Stimulated activated CD4-positive, alpha-beta T cell treated with anti-CD3 and anti-CD28 coated beads, Interleukin-12 subunit alpha, Interleukin-12 subunit beta, amount 100 ng/mL, for 48 hours (primary cell): ENCODE results near the gene NUDT2.
"Not testable (repeated sequence)": the region's sequence is repeated elsewhere in the genome, so short reads cannot be mapped to it uniquely, and the experiment has no call there.

Experiments used
- DNase-seq, 3 donors: peaks; one replicate each; pipeline ENCODE4 v3.0.0-alpha.2; 2020; ENCODE audit warnings: low read depth in 2 of 3, low spot score in 1 of 3

NUDT2 gene

GRCh38 chr9:34328987-34329832 is at the start of gene NUDT2, which contains the start of gene KIF24:
Gene NUDT2 (plus strand): TSS chr9:34329569. CDS start chr9:34339040, 9,471 bp downstream.
Gene KIF24 (minus strand): TSS chr9:34329268. CDS start chr9:34311346, 17,922 bp downstream.
- peak; percentile 91 to 95 (median 91) for DNase-seq

GRCh38 chr9:34282096-34282495 is 47.3 kb upstream of the NUDT2 start:
- no peak for DNase-seq

- DNase-seq, result no peak
These were observed 40.2 kb upstream of the NUDT2 start for GRCh38 chr9:34289159-34289558.

- DNase-seq, result no peak
These were observed 38.3 kb upstream of the NUDT2 start for GRCh38 chr9:34291023-34291422.

- no peak for DNase-seq
These were observed 37.9 kb upstream of the NUDT2 start for GRCh38 chr9:34291423-34291822.

GRCh38 chr9:34292552-34292951 is 36.8 kb upstream of the NUDT2 start:
- no peak for DNase-seq

GRCh38 chr9:34301064-34301463 is 28.3 kb upstream of the NUDT2 start:
- not testable (repeated sequence) for DNase-seq

GRCh38 chr9:34308316-34308715 is 21.1 kb upstream of the NUDT2 start:
- not testable (repeated sequence) for DNase-seq

- DNase-seq, result no peak
These were observed 19.2 kb upstream of the NUDT2 start for GRCh38 chr9:34310215-34310614.

- DNase-seq, result no peak
These were observed 17.7 kb upstream of the NUDT2 start for GRCh38 chr9:34311499-34312185.

- no peak for DNase-seq
These were observed 11.9 kb upstream of the NUDT2 start for GRCh38 chr9:34317436-34317835.

GRCh38 chr9:34318163-34318790 is 11.1 kb upstream of the NUDT2 start:
- no peak for DNase-seq

GRCh38 chr9:34321451-34321850 is 7.9 kb upstream of the NUDT2 start:
- DNase-seq, result no peak

GRCh38 chr9:34322899-34323591 is 6.3 kb upstream of the NUDT2 start:
- no peak for DNase-seq

- no peak for DNase-seq
These were observed 2.7 kb upstream of the NUDT2 start for GRCh38 chr9:34326690-34327089.

GRCh38 chr9:34328500-34328986 is 826 bp upstream of the NUDT2 start:
- DNase-seq, result peak in 1 of 3 donors; percentile 24

- no peak for DNase-seq
These were observed 1.8 kb downstream of the NUDT2 start for GRCh38 chr9:34331196-34331595.

GRCh38 chr9:34332076-34332964 is 3.0 kb downstream of the NUDT2 start:
- no peak for DNase-seq

GRCh38 chr9:34333836-34334235 is 4.5 kb downstream of the NUDT2 start:
- DNase-seq, result no peak

GRCh38 chr9:34334337-34334824 is 5.0 kb downstream of the NUDT2 start:
- DNase-seq, result no peak
